GM12874 (cell line): ENCODE data around the gene UGCG.

ENCODE experiments used
- CTCF ChIP-seq: IDR thresholded peaks from 2 replicates; pipeline ENCODE4 v1.5.1; 2011; ENCODE audit warnings: low read depth, mild to moderate bottlenecking, control low read depth, low read length, moderate library complexity; ENCODE audit not compliant: insufficient read depth

UGCG gene

GRCh38 chr9:111966861-111967291 is 70.3 kb downstream of the UGCG start:
- TF ChIP-seq CTCF, result no peak

- no peak for TF ChIP-seq CTCF
Measured at GRCh38 chr9:111967621-111968020, 71.0 kb downstream of the UGCG start.

- no peak for TF ChIP-seq CTCF
Measured at GRCh38 chr9:111969061-111969460, 72.4 kb downstream of the UGCG start.

GRCh38 chr9:111969622-111970021 is 73.0 kb downstream of the UGCG start:
- TF ChIP-seq CTCF, result no peak

- no peak for TF ChIP-seq CTCF
Measured at GRCh38 chr9:111970827-111971226, 74.2 kb downstream of the UGCG start.

GRCh38 chr9:111974092-111974681 is 77.6 kb downstream of the UGCG start:
- TF ChIP-seq CTCF, result no peak

- TF ChIP-seq CTCF, result 0 out of 2 replicates have a peak, but pooled peaks have one; percentile 5
Measured at GRCh38 chr9:111975709-111976108, 79.1 kb downstream of the UGCG start.
